Stimulated activated naive B cell treated with anti-CD40 and anti-IgM and Interleukin-4, amounts not matched to agents 10 μg/mL and 1 μg/mL and 100 μg/mL, for 72 hours (primary cell): ENCODE measurements around the gene GPC6.

Experiments
- ATAC-seq, 2 donors: fragments of 150-1000 bp; cut with Tn5 transposase; replicated peaks; 2 replicates each; pipeline ENCODE4 v1.10.0; 2021; ENCODE audit warnings: moderate library complexity in 1 of 2
- DNase-seq: peaks from one replicate; pipeline ENCODE4 v3.0.0; 2021
- H3K27ac Mint-ChIP-seq: one replicate; pipeline ENCODE4 v1.8.0; 2022; ENCODE audit warnings: mild to moderate bottlenecking, mixed read lengths
- H3K27me3 Mint-ChIP-seq, 2 donors: one replicate each; pipeline ENCODE4 v1.8.0; 2022; ENCODE audit warnings: mixed read lengths in 2 of 2
- H3K36me3 Mint-ChIP-seq, 2 donors: one replicate each; pipeline ENCODE4 v1.8.0; 2022; ENCODE audit warnings: mixed read lengths in 2 of 2, mild to moderate bottlenecking in 1 of 2
- H3K4me1 Mint-ChIP-seq, 2 donors: one replicate each; pipeline ENCODE4 v1.8.0; 2022; ENCODE audit warnings: mixed read lengths in 2 of 2, mild to moderate bottlenecking in 1 of 2
- H3K4me3 Mint-ChIP-seq, 2 donors: one replicate each; pipeline ENCODE4 v1.8.0; 2022; ENCODE audit warnings: mild to moderate bottlenecking in 2 of 2, mixed read lengths in 2 of 2, moderate library complexity in 1 of 2
- H3K9me3 Mint-ChIP-seq, 2 donors: one replicate each; pipeline ENCODE4 v1.8.0; 2022; ENCODE audit warnings: mixed read lengths in 2 of 2, mild to moderate bottlenecking in 1 of 2

GPC6 gene

GRCh38 chr13:93680329-93680728 is 453.7 kb downstream of the GPC6 start:
- H3K4me1 Mint-ChIP-seq: no peaks in the 10 kb centered on the region
- no peak overlapping the region for H3K27ac Mint-ChIP-seq
- peaks cover 2 to 4% of the 10 kb centered on the region in 2 donors for H3K9me3 Mint-ChIP-seq
- DNase-seq: no peak
- H3K36me3 Mint-ChIP-seq: no peaks in the 10 kb centered on the region
- no peaks in the 10 kb centered on the region for H3K27me3 Mint-ChIP-seq
- ATAC-seq: no peak
- H3K4me3 Mint-ChIP-seq: no peak overlapping the region

GRCh38 chr13:93685900-93686299 is 459.3 kb downstream of the GPC6 start:
- Mint-ChIP-seq H3K4me1 (no peaks in the 10 kb centered on the region), H3K36me3 (no peaks in the 10 kb centered on the region), H3K9me3 (peaks cover 0 to 2% of the 10 kb centered on the region in 2 donors), H3K27ac (no peak overlapping the region), H3K4me3 (no peak overlapping the region), H3K27me3 (no peaks in the 10 kb centered on the region)
- ATAC-seq (no peak), DNase-seq (no peak)

- Mint-ChIP-seq H3K4me3 (no peak overlapping the region), H3K4me1 (no peaks in the 10 kb centered on the region), H3K9me3 (peaks cover 0 to 2% of the 10 kb centered on the region in 2 donors), H3K27me3 (no peaks in the 10 kb centered on the region), H3K36me3 (no peaks in the 10 kb centered on the region), H3K27ac (no peak overlapping the region)
- no peak for ATAC-seq
- no peak for DNase-seq
Measured at GRCh38 chr13:93686399-93686798, 459.8 kb downstream of the GPC6 start.

- Mint-ChIP-seq H3K4me3 (no peak overlapping the region), H3K36me3 (no peaks in the 10 kb centered on the region), H3K27ac (no peak overlapping the region), H3K4me1 (no peaks in the 10 kb centered on the region), H3K27me3 (no peaks in the 10 kb centered on the region), H3K9me3 (peaks cover 0 to 2% of the 10 kb centered on the region in 2 donors)
- ATAC-seq: no peak
- no peak for DNase-seq
Measured at GRCh38 chr13:93687261-93687660, 460.7 kb downstream of the GPC6 start.

- H3K36me3 Mint-ChIP-seq: no peaks in the 10 kb centered on the region
- ATAC-seq: no peak
- no peak overlapping the region for H3K27ac Mint-ChIP-seq
- no peaks in the 10 kb centered on the region for H3K27me3 Mint-ChIP-seq
- H3K9me3 Mint-ChIP-seq: peaks cover 0 to 2% of the 10 kb centered on the region in 2 donors
- H3K4me3 Mint-ChIP-seq: no peak overlapping the region
- no peak for DNase-seq
- H3K4me1 Mint-ChIP-seq: no peaks in the 10 kb centered on the region
Measured at GRCh38 chr13:93689333-93689732, 462.7 kb downstream of the GPC6 start.

- H3K27ac Mint-ChIP-seq: no peak overlapping the region
- no peak for ATAC-seq
Measured at GRCh38 chr13:93690139-93690538, 463.5 kb downstream of the GPC6 start.

GRCh38 chr13:93698016-93698613 is 471.5 kb downstream of the GPC6 start:
- Mint-ChIP-seq H3K9me3 (peaks cover 6 to 11% of the 10 kb centered on the region in 2 donors), H3K36me3 (no peaks in the 10 kb centered on the region), H3K4me1 (no peaks in the 10 kb centered on the region), H3K27me3 (no peaks in the 10 kb centered on the region), H3K4me3 (no peak overlapping the region), H3K27ac (no peak overlapping the region)
- no peak for ATAC-seq
- DNase-seq: no peak

More at GRCh38 chr13:93690139-93690538, 463.5 kb downstream of the GPC6 start:
- DNase-seq: no peak
- Mint-ChIP-seq H3K27me3 (no peaks in the 10 kb centered on the region), H3K9me3 (peaks cover 0 to 2% of the 10 kb centered on the region in 2 donors), H3K36me3 (no peaks in the 10 kb centered on the region), H3K4me1 (no peaks in the 10 kb centered on the region), H3K4me3 (no peak overlapping the region)

- ATAC-seq: no peak
- Mint-ChIP-seq H3K4me1 (no peaks in the 10 kb centered on the region), H3K27me3 (no peaks in the 10 kb centered on the region), H3K36me3 (no peaks in the 10 kb centered on the region), H3K9me3 (peaks cover 6 to 11% of the 10 kb centered on the region in 2 donors), H3K4me3 (no peak overlapping the region), H3K27ac (no peak overlapping the region)
- no peak for DNase-seq
Measured at GRCh38 chr13:93700115-93700514, 473.5 kb downstream of the GPC6 start.

- Mint-ChIP-seq H3K27me3 (no peaks in the 10 kb centered on the region), H3K27ac (no peak overlapping the region), H3K4me1 (no peaks in the 10 kb centered on the region), H3K9me3 (peaks cover 4 to 5% of the 10 kb centered on the region in 2 donors), H3K4me3 (no peak overlapping the region), H3K36me3 (no peaks in the 10 kb centered on the region)
- ATAC-seq (no peak), DNase-seq (no peak)
Measured at GRCh38 chr13:93708308-93709075, 481.9 kb downstream of the GPC6 start.

GRCh38 chr13:93709506-93710244 is 483.1 kb downstream of the GPC6 start:
- H3K9me3 Mint-ChIP-seq: peaks cover 13 to 15% of the 10 kb centered on the region in 2 donors
- H3K27me3 Mint-ChIP-seq: no peaks in the 10 kb centered on the region
- no peak for ATAC-seq
- H3K4me3 Mint-ChIP-seq: no peak overlapping the region
- no peak overlapping the region for H3K27ac Mint-ChIP-seq
- H3K36me3 Mint-ChIP-seq: no peaks in the 10 kb centered on the region
- DNase-seq: no peak
- no peaks in the 10 kb centered on the region for H3K4me1 Mint-ChIP-seq

- H3K9me3 Mint-ChIP-seq: peaks cover 13 to 20% of the 10 kb centered on the region in 2 donors
- H3K27me3 Mint-ChIP-seq: no peaks in the 10 kb centered on the region
- no peaks in the 10 kb centered on the region for H3K4me1 Mint-ChIP-seq
- no peak overlapping the region for H3K27ac Mint-ChIP-seq
- no peak overlapping the region for H3K4me3 Mint-ChIP-seq
- no peak for ATAC-seq
- H3K36me3 Mint-ChIP-seq: no peaks in the 10 kb centered on the region
- DNase-seq: no peak
Measured at GRCh38 chr13:93714171-93714570, 487.6 kb downstream of the GPC6 start.

- ATAC-seq (no peak), DNase-seq (no peak)
- H3K4me3 Mint-ChIP-seq: no peak overlapping the region
- no peaks in the 10 kb centered on the region for H3K27me3 Mint-ChIP-seq
- H3K27ac Mint-ChIP-seq: no peak overlapping the region
- H3K4me1 Mint-ChIP-seq: no peaks in the 10 kb centered on the region
- no peaks in the 10 kb centered on the region for H3K36me3 Mint-ChIP-seq
- H3K9me3 Mint-ChIP-seq: peaks cover 20% of the 10 kb centered on the region in 2 donors
Measured at GRCh38 chr13:93715866-93716265, 489.3 kb downstream of the GPC6 start.

- Mint-ChIP-seq H3K27ac (no peak overlapping the region), H3K27me3 (no peaks in the 10 kb centered on the region), H3K9me3 (peaks cover 16 to 22% of the 10 kb centered on the region in 2 donors), H3K36me3 (no peaks in the 10 kb centered on the region), H3K4me3 (no peak overlapping the region), H3K4me1 (no peaks in the 10 kb centered on the region)
- no peak for DNase-seq
- ATAC-seq: no peak
Measured at GRCh38 chr13:93716623-93717022, 490.0 kb downstream of the GPC6 start.

GRCh38 chr13:93721483-93721882 is 494.9 kb downstream of the GPC6 start:
- Mint-ChIP-seq H3K36me3 (no peaks in the 10 kb centered on the region), H3K27ac (no peak overlapping the region), H3K4me1 (no peaks in the 10 kb centered on the region), H3K4me3 (no peak overlapping the region), H3K27me3 (no peaks in the 10 kb centered on the region), H3K9me3 (peaks cover 5 to 9% of the 10 kb centered on the region in 2 donors)
- no peak for ATAC-seq
- DNase-seq: no peak

- Mint-ChIP-seq H3K27ac (no peak overlapping the region), H3K4me3 (no peak overlapping the region), H3K9me3 (peaks cover 3 to 9% of the 10 kb centered on the region in 2 donors), H3K36me3 (no peaks in the 10 kb centered on the region), H3K27me3 (no peaks in the 10 kb centered on the region), H3K4me1 (no peaks in the 10 kb centered on the region)
- DNase-seq: no peak
- ATAC-seq: no peak
Measured at GRCh38 chr13:93723316-93723715, 496.7 kb downstream of the GPC6 start.
